Central memory CD8-positive, alpha-beta T cell (primary cell): ENCODE data around the gene FGF14.

ENCODE experiments used
- ATAC-seq: fragments of 150-1000 bp; cut with Tn5 transposase; replicated peaks from 2 replicates; pipeline ENCODE4 v1.10.0; 2022; ENCODE audit warnings: mild to moderate bottlenecking, moderate FRiP score, moderate number of reproducible peaks; ENCODE audit not compliant: poor library complexity, severe bottlenecking; ENCODE audit errors: extremely low read depth
- DNase-seq, 2 donors: peaks; one replicate each; pipeline ENCODE4 v3.0.0; 2021; ENCODE audit warnings: low spot score in 2 of 2
- H3K27ac Mint-ChIP-seq: one replicate; pipeline ENCODE4 v1.8.0; 2022; ENCODE audit warnings: low read depth, mild to moderate bottlenecking, moderate library complexity, mixed read lengths
- H3K27me3 Mint-ChIP-seq: one replicate; pipeline ENCODE4 v1.8.0; 2022; ENCODE audit warnings: mixed read lengths
- H3K36me3 Mint-ChIP-seq: one replicate; pipeline ENCODE4 v1.8.0; 2022; ENCODE audit warnings: mild to moderate bottlenecking, moderate library complexity, mixed read lengths; ENCODE audit not compliant: insufficient read depth
- H3K4me1 Mint-ChIP-seq: one replicate; pipeline ENCODE4 v1.8.0; 2022; ENCODE audit warnings: mixed read lengths
- H3K4me3 Mint-ChIP-seq: one replicate; pipeline ENCODE4 v1.8.0; 2022; ENCODE audit warnings: mild to moderate bottlenecking, moderate library complexity, mixed read lengths
- H3K9me3 Mint-ChIP-seq: one replicate; pipeline ENCODE4 v1.8.0; 2022; ENCODE audit warnings: mixed read lengths

Gene FGF14

DNA sequence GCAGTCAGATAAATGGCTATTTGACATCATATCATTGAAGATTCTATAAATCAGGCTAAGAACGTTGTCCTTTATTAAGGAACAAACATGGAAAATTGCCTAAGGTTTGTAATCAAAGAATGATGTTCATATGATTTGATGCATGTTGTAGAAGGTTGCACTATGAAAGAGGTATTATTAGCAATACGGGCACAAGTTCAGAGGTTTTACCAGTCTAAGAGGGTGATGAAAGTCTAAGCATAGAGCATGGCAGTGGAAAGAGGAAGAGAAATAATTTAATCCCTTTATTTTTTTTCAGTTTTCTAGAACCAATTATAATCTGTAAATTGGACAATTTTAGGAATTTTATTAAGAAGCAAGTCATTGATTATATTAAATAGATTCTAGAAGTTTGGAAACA lies 450.7 kb downstream of the FGF14 start:
- no peak overlapping the region for H3K27ac Mint-ChIP-seq
- H3K4me1 Mint-ChIP-seq, result no peaks in the 10 kb centered on the region
- H3K9me3 Mint-ChIP-seq, result no peaks in the 10 kb centered on the region
- DNase-seq (no peak), ATAC-seq (no peak)
- H3K4me3 Mint-ChIP-seq, result no peak overlapping the region
- H3K27me3 Mint-ChIP-seq, result no peaks in the 10 kb centered on the region
- no peaks in the 10 kb centered on the region for H3K36me3 Mint-ChIP-seq

- Mint-ChIP-seq H3K9me3 (no peaks in the 10 kb centered on the region), H3K4me3 (no peak overlapping the region), H3K27ac (no peak overlapping the region), H3K27me3 (peaks cover 10% of the 10 kb centered on the region), H3K36me3 (no peaks in the 10 kb centered on the region), H3K4me1 (no peaks in the 10 kb centered on the region)
- DNase-seq, result no peak
- no peak for ATAC-seq
These were observed 452.2 kb downstream of the FGF14 start for GRCh38 chr13:101949681-101950080.

- Mint-ChIP-seq H3K4me1 (no peaks in the 10 kb centered on the region), H3K9me3 (no peaks in the 10 kb centered on the region), H3K4me3 (no peak overlapping the region), H3K36me3 (no peaks in the 10 kb centered on the region), H3K27me3 (peaks cover 10% of the 10 kb centered on the region), H3K27ac (no peak overlapping the region)
- ATAC-seq (no peak), DNase-seq (no peak)
These were observed 455.4 kb downstream of the FGF14 start for GRCh38 chr13:101946401-101946800.

- ATAC-seq, result no peak
- Mint-ChIP-seq H3K36me3 (no peaks in the 10 kb centered on the region), H3K4me1 (no peaks in the 10 kb centered on the region), H3K27me3 (peaks cover 10% of the 10 kb centered on the region), H3K27ac (no peak overlapping the region), H3K4me3 (no peak overlapping the region), H3K9me3 (no peaks in the 10 kb centered on the region)
- no peak for DNase-seq
These were observed 456.4 kb downstream of the FGF14 start for GRCh38 chr13:101945435-101945834.

DNA sequence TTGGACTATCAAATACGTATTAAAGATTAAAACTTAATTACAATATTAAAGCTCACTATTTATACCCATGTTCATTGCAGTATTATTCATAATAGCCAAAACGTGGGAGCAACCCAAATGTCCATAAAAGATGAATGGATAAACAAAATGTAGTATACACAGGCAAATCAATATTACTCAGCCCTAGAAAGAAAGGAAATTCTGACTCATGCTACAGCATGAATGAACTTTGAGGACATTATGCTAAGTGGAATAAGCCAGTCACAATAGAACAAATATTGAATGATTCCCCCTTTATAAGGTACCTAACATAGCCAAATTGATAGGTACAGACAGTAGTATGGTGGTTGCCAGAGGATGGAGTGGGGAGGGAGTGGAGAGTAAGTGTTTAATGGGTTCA lies 457.3 kb downstream of the FGF14 start:
- H3K9me3 Mint-ChIP-seq, result no peaks in the 10 kb centered on the region
- no peak for ATAC-seq
- H3K4me1 Mint-ChIP-seq, result no peaks in the 10 kb centered on the region
- H3K27ac Mint-ChIP-seq, result no peak overlapping the region
- H3K36me3 Mint-ChIP-seq, result no peaks in the 10 kb centered on the region
- peaks cover 10% of the 10 kb centered on the region for H3K27me3 Mint-ChIP-seq
- no peak for DNase-seq
- H3K4me3 Mint-ChIP-seq, result no peak overlapping the region

DNA sequence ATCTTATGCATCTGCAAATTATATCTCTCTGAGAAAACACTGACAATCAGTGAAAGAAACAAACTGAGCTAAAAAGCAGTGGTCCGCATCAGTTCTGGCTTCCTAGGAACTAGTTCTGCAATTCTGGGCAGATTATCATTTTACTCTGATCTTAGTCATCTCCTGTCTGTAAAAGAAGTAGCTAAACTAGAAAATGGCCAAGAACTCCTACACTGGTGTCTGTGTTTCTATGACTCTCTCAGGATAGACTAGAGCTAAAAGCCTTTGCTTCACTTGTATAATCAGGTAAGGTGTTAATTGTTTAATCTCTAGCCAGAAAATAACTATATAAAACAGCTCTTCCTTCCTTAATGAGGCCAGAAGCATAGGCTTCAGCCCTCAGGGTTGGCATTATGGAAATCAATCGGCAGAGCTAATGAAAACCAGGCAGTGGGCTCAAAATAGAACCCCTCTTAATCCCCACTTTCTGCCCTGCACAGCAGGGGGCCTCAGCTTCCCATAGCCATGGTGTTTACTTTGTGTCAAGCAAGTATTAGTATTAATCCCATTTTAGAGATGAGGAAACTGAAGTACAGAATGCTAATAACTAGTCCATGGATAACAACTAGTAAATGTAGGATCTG lies 459.2 kb downstream of the FGF14 start:
- Mint-ChIP-seq H3K36me3 (no peaks in the 10 kb centered on the region), H3K4me1 (no peaks in the 10 kb centered on the region), H3K27ac (no peak overlapping the region), H3K4me3 (no peak overlapping the region), H3K27me3 (peaks cover 10% of the 10 kb centered on the region), H3K9me3 (no peaks in the 10 kb centered on the region)
- ATAC-seq (no peak), DNase-seq (no peak)

DNA sequence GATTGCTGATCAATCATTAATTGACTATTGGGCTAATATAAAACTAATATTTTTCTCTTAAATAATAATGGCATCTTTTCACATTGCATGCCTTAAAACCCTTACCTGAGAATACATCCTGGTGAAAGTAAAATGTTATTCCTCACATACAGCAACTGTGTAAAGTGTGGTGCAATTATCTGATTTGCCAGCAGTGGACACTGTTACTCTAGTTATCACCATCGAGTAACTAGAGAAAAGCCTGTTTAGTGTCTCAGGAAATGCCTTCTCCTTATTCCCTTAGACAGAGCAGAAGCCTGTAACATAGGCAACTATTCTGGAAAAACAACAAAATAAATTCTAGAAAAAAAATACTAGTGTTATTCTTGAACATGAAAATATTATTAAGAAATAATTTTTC lies 459.8 kb downstream of the FGF14 start:
- Mint-ChIP-seq H3K27me3 (peaks cover 12% of the 10 kb centered on the region), H3K4me1 (no peaks in the 10 kb centered on the region), H3K9me3 (no peaks in the 10 kb centered on the region), H3K36me3 (no peaks in the 10 kb centered on the region), H3K27ac (no peak overlapping the region), H3K4me3 (no peak overlapping the region)
- DNase-seq (no peak), ATAC-seq (no peak)

- Mint-ChIP-seq H3K36me3 (no peaks in the 10 kb centered on the region), H3K27me3 (peaks cover 20% of the 10 kb centered on the region), H3K27ac (no peak overlapping the region), H3K9me3 (no peaks in the 10 kb centered on the region), H3K4me1 (no peaks in the 10 kb centered on the region), H3K4me3 (no peak overlapping the region)
- no peak for ATAC-seq
- no peak for DNase-seq
These were observed 460.6 kb downstream of the FGF14 start for GRCh38 chr13:101941095-101941783.

DNA sequence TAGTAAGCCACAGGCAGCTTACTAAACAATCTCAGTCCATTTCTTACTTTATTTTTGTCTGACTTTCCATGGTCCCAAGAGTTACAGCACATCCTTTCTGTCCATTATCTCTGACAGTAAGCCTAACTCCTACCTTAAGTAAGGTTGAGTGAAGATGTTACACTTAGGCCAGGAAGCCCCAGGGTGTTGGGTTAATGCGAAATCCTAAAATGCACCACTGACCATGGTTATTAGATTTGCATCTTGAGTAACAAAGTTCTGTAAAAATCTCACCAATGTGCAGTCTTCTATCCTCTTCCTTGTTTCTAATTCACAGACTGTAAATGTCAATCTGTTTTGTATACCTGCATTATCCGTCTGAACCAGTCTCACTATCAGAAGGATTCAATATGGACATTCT lies 462.5 kb downstream of the FGF14 start:
- Mint-ChIP-seq H3K4me3 (no peak overlapping the region), H3K27me3 (peaks cover 23% of the 10 kb centered on the region), H3K27ac (no peak overlapping the region), H3K36me3 (no peaks in the 10 kb centered on the region), H3K4me1 (no peaks in the 10 kb centered on the region), H3K9me3 (no peaks in the 10 kb centered on the region)
- DNase-seq (no peak), ATAC-seq (no peak)

DNA sequence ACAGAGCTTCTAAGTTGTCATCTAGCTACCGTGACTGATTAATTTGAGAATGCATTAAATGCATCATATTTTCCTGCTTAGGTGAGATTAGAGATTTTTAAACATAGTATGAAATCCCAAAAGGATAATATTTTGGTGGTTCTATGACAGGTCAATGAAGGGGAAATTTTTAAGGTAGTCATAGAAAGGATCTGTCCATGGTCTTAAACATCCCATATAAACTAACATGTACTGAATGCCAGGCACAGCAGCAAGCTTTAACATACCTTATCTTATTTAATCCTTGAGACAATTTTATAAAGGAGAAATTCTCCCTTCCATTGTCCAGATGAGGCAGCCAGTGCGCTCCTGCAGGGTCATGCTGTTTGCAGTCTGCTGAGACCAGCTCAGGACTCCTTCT lies 466.0 kb downstream of the FGF14 start:
- no peaks in the 10 kb centered on the region for H3K4me1 Mint-ChIP-seq
- no peaks in the 10 kb centered on the region for H3K9me3 Mint-ChIP-seq
- no peaks in the 10 kb centered on the region for H3K36me3 Mint-ChIP-seq

DNA sequence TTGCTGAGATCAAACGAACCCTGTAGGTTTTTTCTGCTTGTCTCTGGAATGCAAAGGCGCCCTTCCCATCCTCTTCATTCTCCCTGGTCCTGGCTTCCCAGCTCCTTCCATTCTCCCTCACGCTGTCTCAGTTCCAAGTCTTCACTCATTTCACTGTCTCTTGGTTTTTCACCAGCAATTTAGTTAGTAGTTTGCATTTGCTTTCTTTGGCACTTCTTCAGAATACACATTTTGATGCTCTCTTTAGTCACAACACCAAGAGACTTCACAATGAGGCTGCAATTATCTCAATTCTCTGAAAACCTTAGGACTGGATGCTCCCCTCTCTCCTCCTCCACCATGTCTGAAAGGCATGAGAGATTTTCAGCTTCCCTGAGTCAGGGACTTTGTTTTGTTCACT lies 470.7 kb downstream of the FGF14 start:
- ATAC-seq, result no peak
- no peaks in the 10 kb centered on the region for H3K4me1 Mint-ChIP-seq
- H3K36me3 Mint-ChIP-seq, result no peaks in the 10 kb centered on the region
- no peak for DNase-seq
- no peaks in the 10 kb centered on the region for H3K9me3 Mint-ChIP-seq
- H3K4me3 Mint-ChIP-seq, result no peak overlapping the region
- H3K27me3 Mint-ChIP-seq, result peaks cover 34% of the 10 kb centered on the region
- no peak overlapping the region for H3K27ac Mint-ChIP-seq

More for the DNA sequence above, 466.0 kb downstream of the FGF14 start:
- DNase-seq (no peak), ATAC-seq (no peak)
- Mint-ChIP-seq H3K27me3 (peaks cover 31% of the 10 kb centered on the region), H3K27ac (no peak overlapping the region), H3K4me3 (no peak overlapping the region)

DNA sequence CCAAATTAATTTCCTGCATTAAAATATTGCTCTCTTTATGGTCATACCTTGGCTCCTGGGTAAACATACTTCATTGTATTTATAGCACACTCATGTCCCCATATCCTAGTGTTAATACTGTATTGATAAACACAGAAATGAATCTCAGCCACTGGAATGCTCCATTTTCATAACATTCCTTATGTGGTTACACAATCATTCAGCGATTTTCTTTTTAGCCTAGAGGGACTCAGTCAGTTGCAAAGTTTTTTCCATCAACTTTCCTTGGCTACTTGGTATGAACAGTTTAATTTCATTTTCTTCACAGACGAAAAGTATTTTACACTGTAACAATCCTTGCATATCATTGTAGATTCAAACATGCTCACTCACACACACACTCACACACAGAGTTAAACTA lies 471.5 kb downstream of the FGF14 start:
- H3K9me3 Mint-ChIP-seq, result no peaks in the 10 kb centered on the region
- peaks cover 34% of the 10 kb centered on the region for H3K27me3 Mint-ChIP-seq
- H3K4me3 Mint-ChIP-seq, result no peak overlapping the region
- ATAC-seq, result no peak
- H3K36me3 Mint-ChIP-seq, result no peaks in the 10 kb centered on the region
- H3K4me1 Mint-ChIP-seq, result no peaks in the 10 kb centered on the region
- no peak for DNase-seq
- H3K27ac Mint-ChIP-seq, result no peak overlapping the region

- no peak for DNase-seq
- no peaks in the 10 kb centered on the region for H3K36me3 Mint-ChIP-seq
- H3K9me3 Mint-ChIP-seq, result peaks cover 5% of the 10 kb centered on the region
- no peak overlapping the region for H3K4me3 Mint-ChIP-seq
- no peaks in the 10 kb centered on the region for H3K4me1 Mint-ChIP-seq
- no peak for ATAC-seq
- H3K27me3 Mint-ChIP-seq, result peaks cover 41% of the 10 kb centered on the region
- no peak overlapping the region for H3K27ac Mint-ChIP-seq
These were observed 476.1 kb downstream of the FGF14 start for GRCh38 chr13:101925731-101926130.
